ENCODE measurements around the gene HHAT.
A peak's percentile ranks its signal among the peaks of the same experiment; 100 is the strongest.
"Not testable (repeated sequence)": the region's sequence is repeated elsewhere in the genome, so short reads cannot be mapped to it uniquely, and the experiment has no call there.

The HHAT gene

GRCh38 chr1:210398466-210398865 lies 69.8 kb downstream of the HHAT start:
- no peak for TF ChIP-seq CTCF (IDR thresholded peaks at IDR 0.05; ENCODE audit: control extremely low read depth, extremely low read depth, low read depth, missing control alignments)
- ChIA-PET POLR2A (no interaction called here), CTCF (interaction anchor here (2.4 kb wide), 1 partner anchor 24 kb away, joined by 20 read pairs; no protein-coding TSS in a partner anchor)
- DNase-seq (ENCODE audit: extremely low spot score): no peak

DNA sequence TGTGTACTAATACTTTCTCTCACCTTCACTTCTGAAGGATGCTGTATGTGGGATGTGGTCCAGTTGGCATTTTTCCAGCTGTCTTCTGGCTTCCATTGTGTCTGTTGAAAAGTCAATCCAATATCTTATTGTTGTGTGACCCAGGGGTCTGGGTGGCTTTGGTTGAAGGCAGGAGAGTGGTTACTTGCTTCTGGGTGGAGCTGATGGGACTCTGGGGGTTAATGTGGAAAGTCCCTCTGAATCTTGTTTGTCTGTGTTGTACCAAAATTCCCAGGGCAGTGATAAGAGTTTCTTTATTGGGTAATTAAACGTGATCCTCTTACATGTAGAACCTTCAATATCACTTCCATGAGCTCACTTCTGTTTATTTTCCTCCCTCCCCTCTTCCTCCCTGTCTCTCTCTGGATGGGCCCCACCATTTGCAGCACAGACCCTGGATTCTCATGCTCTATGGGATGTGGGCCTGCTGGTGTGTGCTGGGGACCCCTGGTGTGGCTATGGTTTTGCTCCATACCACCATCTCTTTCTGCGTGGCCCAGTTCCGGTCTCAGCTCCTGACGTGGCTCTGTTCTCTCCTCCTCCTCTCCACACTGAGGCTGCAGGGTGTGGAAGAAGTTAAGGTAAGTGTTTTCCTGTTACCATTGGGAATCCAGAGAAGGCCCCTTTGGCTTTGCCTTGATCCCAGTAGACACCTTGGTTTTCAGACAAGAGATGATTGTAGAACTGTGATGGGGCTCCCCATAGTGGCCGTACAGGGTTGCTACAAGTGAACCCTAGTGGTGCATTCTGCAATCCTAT lies 71.5 kb downstream of the HHAT start:
- POLR2A ChIA-PET: no interaction called here
- TF ChIP-seq CTCF (IDR thresholded peaks at IDR 0.05; ENCODE audit: control extremely low read depth, extremely low read depth, low read depth, missing control alignments): peak; percentile 68
- peak; percentile 68 for DNase-seq (ENCODE audit: extremely low spot score)
- CTCF ChIA-PET: interaction anchor here (0.7 to 4.3 kb wide), 21 partner anchors 9 to 737 kb away, joined by 3 to 33 read pairs (median 4); no protein-coding TSS in a partner anchor

DNA sequence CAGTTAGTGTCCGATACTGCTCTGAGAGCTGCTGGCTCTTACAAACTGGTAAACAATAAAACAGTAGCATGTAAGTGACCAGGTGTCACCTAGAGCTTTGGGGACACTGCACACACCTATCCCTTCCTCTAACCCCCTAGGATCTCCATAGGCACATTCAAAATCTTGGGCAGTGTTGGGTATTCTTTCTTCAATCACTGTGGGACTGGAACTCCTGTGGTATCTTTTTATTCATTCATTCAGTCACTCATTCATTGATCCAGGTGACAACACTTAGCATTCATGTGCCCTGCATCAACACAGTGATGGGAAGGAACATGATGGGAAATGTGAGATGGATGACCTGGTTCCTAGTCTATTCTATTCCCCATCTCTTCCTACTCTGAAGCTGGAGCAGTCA lies 73.9 kb downstream of the HHAT start:
- POLR2A ChIA-PET: no interaction called here
- no peak for DNase-seq (ENCODE audit: extremely low spot score)
- TF ChIP-seq CTCF (IDR thresholded peaks at IDR 0.05; ENCODE audit: control extremely low read depth, extremely low read depth, low read depth, missing control alignments): no peak
- CTCF ChIA-PET: interaction anchor here (0.7 to 5.2 kb wide), 10 partner anchors 9 to 1112 kb away, joined by 3 to 36 read pairs (median 6); partner anchors contain the start of gene KCNH1

DNA sequence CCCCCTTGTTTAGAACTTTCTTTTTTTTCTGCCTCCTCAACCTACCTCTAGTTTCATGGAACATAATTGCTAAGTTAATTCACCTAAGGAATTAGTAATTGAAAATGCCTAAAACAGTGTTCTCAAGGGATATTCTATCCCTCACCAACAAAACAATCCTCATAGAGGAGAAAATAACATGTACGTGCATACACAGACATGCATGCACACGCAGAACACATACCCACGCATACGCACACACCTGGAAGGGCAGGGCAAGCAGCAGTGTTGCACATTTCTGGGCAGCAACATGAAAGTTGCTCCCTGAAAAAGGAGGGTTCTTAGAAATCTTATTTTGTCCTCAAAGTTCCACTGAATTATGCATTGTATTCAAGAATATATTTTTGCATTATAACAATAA lies 76.6 kb downstream of the HHAT start:
- ChIA-PET POLR2A (no interaction called here), CTCF (interaction anchor here (1.0 to 5.2 kb wide), 5 partner anchors 8 to 729 kb away, joined by 3 to 44 read pairs (median 6); partner anchors contain the start of gene KCNH1)
- no peak for TF ChIP-seq CTCF (IDR thresholded peaks at IDR 0.05; ENCODE audit: control extremely low read depth, extremely low read depth, low read depth, missing control alignments)
- no peak for DNase-seq (ENCODE audit: extremely low spot score)

DNA sequence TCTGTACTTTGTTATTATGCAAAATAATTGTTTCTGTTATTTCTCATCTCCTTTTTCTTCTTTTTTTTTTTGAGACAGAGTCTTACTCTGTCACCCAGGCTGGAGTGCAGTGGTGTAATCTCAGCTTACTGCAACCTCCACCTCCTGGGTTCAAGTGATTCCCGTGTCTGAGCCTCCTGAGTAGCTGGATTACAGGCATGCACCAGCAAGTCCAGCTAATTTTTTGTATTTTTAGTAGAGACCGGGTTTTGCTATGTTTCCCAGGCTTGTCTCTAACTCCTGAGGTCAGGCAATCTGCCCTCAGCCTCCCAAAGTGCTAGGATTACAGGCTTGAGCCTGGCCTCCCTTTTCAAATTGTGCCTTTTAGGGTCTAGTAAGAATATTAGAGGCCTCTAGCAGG lies 77.6 kb downstream of the HHAT start:
- DNase-seq (ENCODE audit: extremely low spot score); POLR2A ChIA-PET: not testable (repeated sequence)
- CTCF ChIA-PET: interaction anchor here (0.7 to 5.2 kb wide), 16 partner anchors 9 to 1258 kb away, joined by 3 to 44 read pairs (median 4); partner anchors contain the start of gene KCNH1

DNA sequence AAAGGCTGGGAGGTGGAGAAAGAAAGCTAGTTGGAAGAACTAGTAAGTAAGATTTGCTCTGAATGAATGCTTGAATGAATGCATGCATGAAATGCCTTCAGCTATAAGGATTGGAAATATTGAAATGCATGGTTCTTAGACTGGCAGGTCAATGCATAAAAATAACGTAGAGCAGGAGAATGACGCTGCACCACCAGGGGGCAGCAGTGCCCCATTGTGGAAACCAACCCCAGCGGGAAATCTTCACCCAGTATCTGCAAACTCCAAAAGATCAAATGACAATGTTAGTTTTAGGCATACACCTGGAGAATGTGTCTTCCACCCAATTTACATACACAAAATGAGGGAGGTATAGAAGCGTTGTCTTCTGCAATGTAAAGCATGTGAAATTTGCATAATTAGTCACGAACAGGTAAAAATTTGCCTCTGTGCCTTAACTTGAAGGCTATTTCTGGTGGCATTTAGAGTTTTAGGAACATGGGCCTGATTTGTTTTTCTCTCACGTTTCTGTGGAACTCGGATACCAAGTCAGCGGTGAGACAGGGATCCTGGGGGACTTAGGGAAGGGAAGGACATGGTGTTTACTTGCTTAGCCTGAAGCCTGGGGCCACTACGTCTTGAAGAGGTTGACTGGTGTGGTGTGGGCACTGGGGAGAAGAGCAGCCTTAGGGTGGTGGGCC lies 78.6 kb downstream of the HHAT start:
- peak; percentile 86 for TF ChIP-seq CTCF (IDR thresholded peaks at IDR 0.05; ENCODE audit: control extremely low read depth, extremely low read depth, low read depth, missing control alignments)
- DNase-seq (ENCODE audit: extremely low spot score): peak; percentile 69
- ChIA-PET CTCF (interaction anchor here (0.7 to 5.2 kb wide), 18 partner anchors 10 to 1257 kb away, joined by 3 to 44 read pairs (median 4); partner anchors contain the start of gene KCNH1), POLR2A (no interaction called here)

Measured in GM10248 (cell line).